Medulla oblongata (tissue), 1 donor: Measurements from ENCODE around the gene COMTD1.
"Not testable (repeated sequence)": the region's sequence is repeated elsewhere in the genome, so short reads cannot be mapped to it uniquely, and the experiment has no call there.

Source experiments
- DNase-seq: peaks from one replicate; pipeline ENCODE4 v3.0.0-alpha.2; 2015; ENCODE audit errors: extremely low spot score

COMTD1 gene

GRCh38 chr10:75195035-75195763 lies 40.6 kb downstream of the COMTD1 start:
- DNase-seq: no peak

GRCh38 chr10:75194625-75195024 lies 41.1 kb downstream of the COMTD1 start:
- DNase-seq: not testable (repeated sequence)

GRCh38 chr10:75191821-75192568 lies 43.8 kb downstream of the COMTD1 start:
- no peak for DNase-seq

DNA sequence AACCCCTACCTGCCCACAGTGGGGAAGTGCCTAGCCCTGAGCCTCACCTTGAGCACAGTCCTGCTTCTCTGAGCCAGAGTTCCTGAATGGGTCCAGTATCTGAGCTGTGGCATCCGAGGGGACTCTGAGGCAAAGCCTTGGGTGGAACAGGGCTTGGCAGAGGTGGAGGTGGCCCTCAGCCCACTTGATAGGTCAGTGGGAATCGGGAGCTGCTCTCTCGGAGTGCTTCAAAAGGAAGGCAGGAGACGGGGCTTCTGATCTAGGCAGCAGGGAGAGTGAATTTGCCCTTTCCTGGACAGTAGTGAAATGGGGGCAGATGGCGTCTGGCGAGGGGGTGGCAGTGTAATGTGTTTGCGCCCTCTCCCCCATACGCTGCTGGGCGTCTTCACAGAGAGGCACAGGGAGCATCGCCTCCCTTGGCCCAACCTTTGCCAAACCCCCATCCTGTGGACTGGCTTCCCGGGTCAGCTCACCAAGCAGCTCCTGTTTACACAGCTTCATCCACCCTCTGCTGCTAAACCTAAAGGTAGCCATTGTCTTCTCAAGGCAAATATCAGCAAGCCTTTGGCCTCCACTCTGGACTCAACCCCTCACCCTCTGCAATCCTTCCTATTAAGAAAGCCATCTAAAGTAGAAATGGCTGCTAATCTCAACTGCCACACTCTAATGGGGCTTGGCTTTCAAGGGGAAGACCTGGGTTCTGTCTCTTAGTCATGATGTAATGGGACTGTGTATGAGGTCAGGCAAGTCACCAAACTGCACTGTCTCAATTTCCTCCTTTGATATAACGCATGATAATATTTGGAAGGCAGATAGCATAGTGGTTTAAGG lies 46.3 kb downstream of the COMTD1 start:
- no peak for DNase-seq

GRCh38 chr10:75188522-75188921 lies 47.2 kb downstream of the COMTD1 start:
- DNase-seq: not testable (repeated sequence)

GRCh38 chr10:75187961-75188426 lies 47.8 kb downstream of the COMTD1 start:
- peak; percentile 60 for DNase-seq

GRCh38 chr10:75186310-75186709 lies 49.4 kb downstream of the COMTD1 start:
- DNase-seq: no peak
